Aortic smooth muscle cell (primary cell): ENCODE measurements around the gene HTATSF1. TPM values are rescaled to one million over a fixed set of nuclear protein-coding genes. Genes with fewer than 3 reads are reported as not detected.

Experiments
- total RNA-seq: library from RNA; depleted of rRNA; stranded (reverse); fragments of >200 nt; gene quantifications from 2 replicates; pipeline ENCODE4 v1.2.3, GENCODE V29; 2014

The HTATSF1 gene
- 39.8 and 47.0 TPM in 2 replicates for total RNA-seq

GRCh38 chrX:136497556-136498052 is at the start of gene HTATSF1:
Gene HTATSF1 (plus strand): TSS chrX:136497592. CDS start chrX:136497685, 93 bp downstream.

GRCh38 chrX:136487647-136488046 is 9.7 kb upstream of the HTATSF1 start, which contains the start of gene BRS3:
Gene BRS3 (plus strand): TSS chrX:136487947. CDS start chrX:136488115, 168 bp downstream.

GRCh38 chrX:136531951-136532350 is 34.6 kb downstream of the HTATSF1 start, which contains the start of gene VGLL1:
Gene VGLL1 (plus strand): TSS chrX:136532215. CDS start chrX:136536021, 3,806 bp downstream.

Other genes starting within 250 kb of the HTATSF1 start
- gene MAP7D3, start 246.2 kb upstream of the HTATSF1 start, total RNA-seq, result 19.8 and 25.5 TPM in 2 replicates
- not detected in 2 replicates for gene ADGRG4, start 196.6 kb upstream of the HTATSF1 start, total RNA-seq
- not detected in 2 replicates for gene BRS3, start 9.6 kb upstream of the HTATSF1 start, total RNA-seq
- gene VGLL1, start 34.6 kb downstream of the HTATSF1 start, total RNA-seq, result not detected in 2 replicates
- gene CD40LG, start 150.6 kb downstream of the HTATSF1 start, total RNA-seq, result not detected in 2 replicates